ENCODE measurements around the gene DSG4.

The DSG4 gene

DNA sequence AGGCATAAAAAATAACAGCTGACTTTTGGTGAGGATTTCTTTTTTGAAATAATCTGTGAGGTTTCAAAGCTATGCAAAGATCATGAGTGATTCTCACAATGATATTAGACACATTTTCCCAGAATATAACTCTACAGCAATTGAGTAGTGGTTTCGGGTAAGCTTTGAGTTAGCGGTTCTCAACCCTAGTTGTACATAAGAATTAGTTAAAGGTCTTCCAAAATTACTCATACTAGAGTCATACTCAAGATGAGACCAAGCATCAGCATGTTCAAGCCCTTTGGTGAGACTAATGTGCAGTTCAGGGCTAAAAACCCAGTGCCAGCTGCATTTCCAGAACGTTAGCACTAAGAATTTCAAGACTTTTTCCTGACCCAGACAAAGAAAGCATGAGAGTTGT is 31.1 kb downstream of the DSG4 start:
- DNase-seq (ENCODE audit: low read depth in 3 of 3): no peak

DNA sequence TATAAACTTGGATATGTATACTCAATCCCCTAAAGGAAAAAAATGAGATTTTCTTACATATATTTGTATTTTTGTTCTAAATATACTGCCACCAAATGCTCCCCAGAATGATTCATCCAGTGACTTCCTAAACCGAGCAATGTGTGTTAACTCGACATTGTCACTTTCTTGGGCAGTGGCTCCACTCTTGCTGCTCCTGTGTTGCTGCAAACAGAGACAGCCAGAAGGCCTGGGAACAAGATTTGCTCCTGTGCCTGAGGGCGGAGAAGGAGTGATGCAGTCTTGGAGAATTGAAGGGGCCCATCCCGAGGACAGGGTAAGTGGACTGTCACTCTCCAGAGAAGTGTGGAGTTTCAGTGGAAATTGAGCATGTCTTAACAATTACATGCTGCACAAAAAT is 32.7 kb downstream of the DSG4 start:
- no peak for DNase-seq (ENCODE audit: low read depth in 3 of 3)

DNA sequence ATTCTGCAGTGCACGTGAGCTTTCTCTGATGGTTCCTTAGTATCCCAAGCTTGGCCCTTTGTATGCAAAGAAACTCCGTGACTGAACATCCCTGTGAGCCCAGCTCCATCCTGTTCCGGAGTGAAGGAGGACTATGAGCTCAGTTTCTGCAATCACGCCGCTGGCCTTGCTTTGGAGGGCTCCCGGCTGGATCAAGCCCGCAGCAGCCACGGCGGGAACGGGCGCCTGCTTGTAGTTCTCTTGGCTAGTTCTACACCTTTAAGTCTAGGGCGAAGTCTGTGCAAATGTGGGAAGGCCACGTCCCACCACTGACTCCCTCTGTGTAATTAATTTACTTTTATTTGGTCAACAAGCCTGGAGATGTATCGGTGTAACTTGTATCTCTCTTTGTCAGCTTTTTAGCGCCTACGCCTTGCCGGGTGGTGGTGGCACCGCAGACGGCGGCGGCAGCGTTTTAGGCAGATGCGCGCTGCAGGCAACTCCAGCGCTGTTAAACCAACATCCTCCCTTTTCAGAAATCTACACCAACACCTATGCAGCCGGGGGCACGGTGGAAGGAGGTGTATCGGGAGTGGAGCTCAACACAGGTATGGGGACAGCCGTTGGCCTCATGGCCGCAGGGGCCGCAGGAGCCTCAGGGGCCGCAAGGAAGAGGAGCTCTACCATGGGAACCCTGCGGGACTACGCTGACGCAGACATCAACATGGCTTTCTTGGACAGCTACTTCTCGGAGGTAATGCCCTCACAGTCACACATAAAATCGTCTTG is 34.3 kb downstream of the DSG4 start:
- no peak for DNase-seq (ENCODE audit: low read depth in 3 of 3)

DNA sequence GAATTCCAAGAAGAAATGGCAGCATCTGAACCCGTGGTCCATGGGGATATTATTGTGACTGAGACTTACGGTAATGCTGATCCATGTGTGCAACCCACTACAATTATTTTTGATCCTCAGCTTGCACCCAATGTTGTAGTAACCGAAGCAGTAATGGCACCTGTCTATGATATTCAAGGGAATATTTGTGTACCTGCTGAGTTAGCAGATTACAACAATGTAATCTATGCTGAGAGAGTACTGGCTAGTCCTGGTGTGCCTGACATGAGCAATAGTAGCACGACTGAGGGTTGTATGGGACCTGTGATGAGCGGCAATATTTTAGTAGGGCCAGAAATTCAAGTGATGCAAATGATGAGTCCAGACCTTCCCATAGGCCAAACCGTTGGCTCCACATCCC is 36.6 kb downstream of the DSG4 start:
- no peak for DNase-seq (ENCODE audit: low read depth in 3 of 3)

DNA sequence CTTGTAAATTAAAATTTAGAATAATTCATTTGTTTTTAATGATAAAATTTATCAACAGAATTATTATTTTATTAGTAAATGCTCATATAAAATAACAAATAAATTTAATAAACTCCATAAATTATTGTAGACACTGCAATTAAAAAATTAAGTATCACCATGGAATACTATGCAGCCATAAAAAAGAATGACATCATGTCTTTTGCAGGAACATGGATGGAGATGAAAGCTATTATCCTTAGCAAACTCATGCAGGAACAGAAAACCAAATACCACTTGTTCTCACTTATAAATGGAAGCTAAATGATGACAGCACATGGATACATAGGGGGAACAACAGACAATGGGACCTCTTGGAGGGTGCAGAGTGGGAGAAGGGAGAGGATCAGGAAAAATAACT is 41.3 kb downstream of the DSG4 start:
- no peak for DNase-seq (ENCODE audit: low read depth in 3 of 3)

DNA sequence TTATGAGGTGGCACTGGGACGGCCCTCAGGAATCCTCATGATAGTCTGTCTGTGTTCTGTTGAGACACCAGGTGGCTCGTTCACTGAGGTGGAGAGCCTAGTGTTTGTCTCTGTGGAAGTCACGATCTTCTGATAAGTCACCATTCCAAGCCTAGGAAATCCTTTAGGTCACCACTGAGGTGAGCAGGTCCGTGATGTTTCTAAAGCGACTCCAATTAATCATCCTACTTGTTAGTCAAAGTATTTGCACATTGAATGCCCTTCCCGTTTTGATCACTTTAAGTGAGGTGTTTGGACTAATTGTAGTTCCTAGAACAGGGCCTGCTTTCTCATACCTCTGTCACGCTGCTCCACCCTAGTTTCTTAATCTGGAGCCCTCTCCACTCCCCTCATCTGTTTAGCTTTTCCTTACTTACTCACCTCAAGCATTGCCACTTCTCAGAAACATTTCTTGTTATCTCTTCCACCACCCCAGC is 42.9 kb downstream of the DSG4 start:
- no peak for DNase-seq (ENCODE audit: low read depth in 3 of 3)

DNA sequence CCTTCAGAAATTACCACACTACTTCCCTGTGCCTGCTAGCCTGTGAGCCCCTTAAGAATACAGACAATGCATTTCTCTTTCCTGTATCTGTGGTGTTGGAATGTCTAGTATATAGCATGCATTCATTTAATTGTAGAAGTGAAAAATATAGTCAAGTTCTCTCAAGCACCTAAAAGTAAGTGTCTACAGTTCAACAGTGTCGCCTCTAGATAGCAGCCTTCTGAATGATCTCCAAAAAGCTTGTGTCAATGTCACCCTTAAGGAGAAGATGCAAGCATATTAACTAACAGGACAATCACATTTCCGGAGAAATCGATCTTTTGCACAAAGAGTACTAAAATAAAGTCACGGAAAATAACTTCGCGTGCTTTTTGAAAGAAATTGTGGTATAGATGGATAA is 43.5 kb downstream of the DSG4 start:
- no peak for DNase-seq (ENCODE audit: low read depth in 3 of 3)

DNA sequence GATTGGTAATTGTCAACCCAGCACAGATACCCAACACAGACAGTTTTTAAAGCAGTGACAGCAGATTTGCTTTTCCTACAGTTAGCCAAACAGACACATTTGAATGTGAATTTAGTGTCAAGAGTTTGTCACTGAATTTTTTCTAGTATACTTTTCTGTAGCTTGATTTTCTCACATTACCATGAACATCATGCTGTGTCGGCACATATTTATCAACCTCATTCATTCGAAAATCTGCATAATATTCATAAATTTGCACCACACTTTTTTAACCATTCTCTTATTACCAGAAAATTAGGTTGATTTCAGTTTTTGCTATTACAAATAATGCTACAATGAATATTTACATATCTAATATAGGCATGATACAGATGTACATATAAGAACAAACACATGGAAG is 43.9 kb downstream of the DSG4 start:
- DNase-seq (ENCODE audit: low read depth in 3 of 3): no peak

DNA sequence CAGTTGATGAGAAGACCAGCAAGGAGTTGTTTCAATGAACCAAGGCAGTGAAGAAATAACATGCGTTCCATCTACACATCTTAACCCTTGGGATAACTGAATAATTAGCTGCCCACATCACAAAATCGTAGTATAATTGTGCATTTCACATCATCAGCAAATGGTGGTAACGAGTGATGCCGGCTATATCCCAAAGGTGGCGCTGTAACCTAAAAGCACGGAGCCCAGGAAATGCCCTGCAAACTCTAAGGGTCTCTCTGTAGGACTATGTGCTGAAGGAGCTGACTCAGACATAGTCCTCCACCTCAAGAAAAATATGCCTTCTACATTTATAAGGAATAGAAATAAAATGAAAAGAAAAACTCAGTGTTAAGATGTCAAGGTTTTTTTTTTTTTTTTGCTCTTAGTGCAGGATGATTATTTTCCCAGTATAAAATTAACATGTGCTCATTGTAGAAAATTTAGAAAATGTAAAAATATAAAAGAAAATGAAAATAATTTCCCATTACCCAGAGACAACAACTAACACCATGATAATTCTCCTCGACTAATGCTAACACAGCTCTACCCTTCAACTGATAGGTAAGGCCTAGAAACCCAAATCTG is 47.9 kb downstream of the DSG4 start:
- DNase-seq (ENCODE audit: low read depth in 3 of 3): no peak

DNA sequence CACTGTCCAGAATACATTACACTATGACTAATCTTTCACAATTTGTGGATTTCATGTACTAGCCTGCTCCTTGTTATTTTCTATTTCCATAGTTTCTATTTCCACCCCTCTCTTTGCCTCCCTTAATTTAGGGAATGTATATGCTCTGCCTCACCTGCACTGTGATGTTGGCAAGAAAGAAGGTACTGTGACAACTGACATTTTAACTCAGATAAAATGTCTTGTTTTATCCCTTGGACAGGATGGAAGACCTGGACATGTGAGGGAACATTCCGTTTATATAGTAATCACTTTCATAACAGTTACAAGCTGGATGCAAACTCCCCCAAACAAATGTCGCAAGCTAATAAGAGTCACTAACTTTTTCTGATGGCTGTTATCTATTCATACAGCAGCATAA is 49.4 kb downstream of the DSG4 start:
- no peak for DNase-seq (ENCODE audit: low read depth in 3 of 3)

DNA sequence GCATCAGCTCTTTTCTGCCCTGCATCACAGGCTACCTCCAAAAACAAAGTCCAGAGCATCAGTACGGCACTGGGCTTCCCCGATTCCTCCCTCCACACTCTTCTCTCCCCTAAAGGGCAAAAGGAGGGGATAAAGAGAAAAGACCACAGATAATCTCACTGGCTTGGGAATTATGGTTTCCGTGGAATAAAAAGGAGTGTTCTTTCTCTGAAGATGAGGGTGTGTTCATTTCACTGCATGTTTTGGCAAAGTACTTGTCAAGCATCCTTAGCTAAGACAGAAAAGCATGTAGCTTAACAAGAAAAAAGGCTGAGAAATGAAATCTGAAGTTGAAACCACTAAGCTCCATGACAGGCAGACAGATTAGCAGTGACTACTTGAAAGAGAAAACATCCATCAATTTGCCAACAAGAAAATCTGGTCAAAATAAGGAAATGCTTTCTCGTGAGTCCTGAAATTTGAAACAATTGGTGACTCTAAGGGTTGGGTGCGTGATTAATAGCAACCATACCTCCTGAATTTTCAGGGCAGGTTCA is 50.4 kb downstream of the DSG4 start:
- DNase-seq (ENCODE audit: low read depth in 3 of 3): no peak

DNA sequence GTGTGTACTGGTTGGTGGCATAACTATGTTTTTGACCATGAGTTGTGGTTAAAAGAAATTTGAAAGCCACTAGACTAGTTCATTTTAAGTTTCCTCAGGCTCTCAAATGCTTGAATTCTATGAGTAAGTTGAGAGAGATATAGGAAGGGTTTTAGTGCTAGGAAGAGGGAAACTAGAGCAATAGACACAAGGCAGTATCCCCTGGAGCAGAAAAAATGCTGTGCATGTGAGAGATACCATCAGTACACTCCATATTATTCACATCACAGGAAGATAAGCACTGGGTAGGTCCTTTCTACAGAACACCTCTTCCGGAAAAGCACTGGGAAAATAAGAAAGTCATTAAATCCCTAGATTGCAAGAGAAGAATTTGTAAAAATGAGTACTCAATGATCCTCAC is 51.6 kb downstream of the DSG4 start:
- DNase-seq (ENCODE audit: low read depth in 3 of 3): no peak

DNA sequence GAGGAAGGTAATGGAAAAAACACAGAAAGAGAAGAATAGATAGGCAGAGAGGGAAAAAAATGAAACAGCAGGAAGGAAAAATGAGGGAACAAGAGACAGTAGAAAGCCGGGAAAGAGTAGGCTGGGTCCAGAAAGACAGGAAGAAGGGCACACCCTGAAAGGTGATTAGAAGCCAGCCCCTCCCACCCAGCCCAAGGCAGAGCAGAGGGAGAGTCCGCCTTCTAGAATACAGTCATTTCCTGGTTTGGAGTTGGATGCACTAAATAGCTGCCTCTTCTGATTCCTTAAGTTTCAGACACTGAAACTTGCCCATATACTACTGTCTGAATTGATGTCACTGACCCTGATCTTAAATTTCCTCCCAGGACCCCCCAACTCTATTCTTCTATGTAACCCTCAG is 53.0 kb downstream of the DSG4 start:
- DNase-seq (ENCODE audit: low read depth in 3 of 3): no peak

DNA sequence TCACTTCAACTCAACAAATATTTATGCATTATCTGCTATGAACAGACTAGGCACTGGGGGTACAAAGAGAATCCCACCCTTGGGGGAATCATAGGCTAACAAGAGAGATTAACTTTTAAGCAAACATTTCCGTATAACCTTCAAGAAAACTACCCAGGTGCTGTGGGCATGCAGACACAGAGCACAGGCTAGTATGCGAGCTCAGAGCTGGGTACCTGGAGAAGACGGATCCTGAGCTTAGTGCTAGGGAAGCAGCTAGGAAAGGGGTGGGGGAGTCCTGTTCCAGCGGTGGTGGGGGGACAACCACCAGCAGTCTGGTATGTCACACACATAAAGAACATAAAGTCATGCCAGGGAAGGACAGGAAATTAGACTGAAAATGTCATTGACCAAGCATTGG is 53.5 kb downstream of the DSG4 start:
- no peak for DNase-seq (ENCODE audit: low read depth in 3 of 3)

DNA sequence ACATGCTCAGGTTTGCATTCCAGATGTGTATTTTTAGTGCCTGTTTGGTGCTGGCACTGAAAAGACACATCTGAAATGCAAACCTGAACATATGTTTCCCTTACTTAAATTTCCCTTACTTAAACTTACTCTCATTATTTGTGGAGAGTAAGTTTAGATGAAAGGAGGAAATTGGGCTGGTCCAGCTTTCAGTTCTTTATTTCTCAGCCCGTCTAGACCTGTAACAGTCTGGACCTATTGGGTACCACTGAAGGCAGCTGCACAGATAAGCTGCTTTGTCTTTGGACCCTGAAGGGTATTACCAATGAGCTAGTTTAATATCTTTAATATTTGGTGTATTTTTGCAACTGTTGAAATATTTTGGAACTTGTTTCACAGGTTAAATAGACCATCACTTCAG is 54.0 kb downstream of the DSG4 start:
- DNase-seq (ENCODE audit: low read depth in 3 of 3): no peak

DNA sequence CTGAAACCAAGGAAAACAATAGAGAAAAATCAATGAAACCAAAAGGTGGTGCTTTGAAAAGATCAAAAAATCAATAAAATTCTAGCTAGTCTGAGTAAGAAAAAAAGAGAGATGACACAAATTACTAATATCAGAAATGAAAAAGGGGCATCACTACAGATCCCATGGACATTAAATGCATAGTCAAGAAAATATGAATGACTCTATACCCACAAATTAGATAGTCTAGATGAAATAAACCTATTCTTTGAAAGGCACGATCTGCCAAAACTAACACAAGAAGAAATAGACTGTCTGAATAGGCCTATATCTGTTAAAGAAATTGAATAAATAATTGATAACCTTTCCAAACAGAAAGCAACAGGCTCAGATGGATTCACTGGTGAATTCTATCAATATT is 55.7 kb downstream of the DSG4 start:
- no peak for DNase-seq (ENCODE audit: low read depth in 3 of 3)

DNA sequence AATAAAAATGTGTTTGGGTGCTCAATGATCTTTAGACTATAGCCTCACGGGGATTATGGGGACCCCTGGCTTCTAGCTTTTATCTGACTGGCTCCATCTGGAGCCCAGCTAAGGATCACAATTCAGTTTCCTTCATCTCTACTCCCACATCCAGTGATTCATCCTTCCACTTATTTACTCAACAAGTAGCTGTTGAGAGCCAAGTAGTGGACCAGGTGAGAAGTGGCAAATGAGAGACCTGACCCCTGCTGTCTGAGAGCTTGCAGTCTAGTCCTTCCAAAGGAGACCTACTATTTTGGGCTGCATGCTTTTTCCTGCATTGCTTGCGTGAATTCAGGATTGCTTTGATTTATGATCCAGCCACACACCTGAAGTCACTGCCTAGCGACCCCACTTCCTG is 60.2 kb downstream of the DSG4 start:
- no peak for DNase-seq (ENCODE audit: low read depth in 3 of 3)

DNA sequence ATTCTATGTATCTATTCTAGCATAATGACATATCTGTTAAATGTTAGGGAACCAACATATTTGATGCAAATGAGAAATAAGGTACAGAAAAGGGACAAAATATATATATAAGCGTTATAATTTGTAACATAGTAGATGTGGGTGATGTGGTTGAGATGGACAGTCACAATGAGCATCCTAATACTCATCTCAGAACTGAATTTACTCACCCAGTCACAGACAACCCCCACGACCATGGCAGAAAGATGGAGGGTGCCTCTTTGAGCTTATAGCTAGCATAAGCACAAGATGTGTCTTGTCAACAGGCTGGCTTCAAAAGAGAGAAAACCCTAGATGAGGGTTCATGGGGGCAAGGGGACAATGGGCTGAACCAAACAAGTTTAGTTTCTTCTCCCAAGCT is 61.8 kb downstream of the DSG4 start:
- DNase-seq (ENCODE audit: low read depth in 3 of 3): no peak

DNA sequence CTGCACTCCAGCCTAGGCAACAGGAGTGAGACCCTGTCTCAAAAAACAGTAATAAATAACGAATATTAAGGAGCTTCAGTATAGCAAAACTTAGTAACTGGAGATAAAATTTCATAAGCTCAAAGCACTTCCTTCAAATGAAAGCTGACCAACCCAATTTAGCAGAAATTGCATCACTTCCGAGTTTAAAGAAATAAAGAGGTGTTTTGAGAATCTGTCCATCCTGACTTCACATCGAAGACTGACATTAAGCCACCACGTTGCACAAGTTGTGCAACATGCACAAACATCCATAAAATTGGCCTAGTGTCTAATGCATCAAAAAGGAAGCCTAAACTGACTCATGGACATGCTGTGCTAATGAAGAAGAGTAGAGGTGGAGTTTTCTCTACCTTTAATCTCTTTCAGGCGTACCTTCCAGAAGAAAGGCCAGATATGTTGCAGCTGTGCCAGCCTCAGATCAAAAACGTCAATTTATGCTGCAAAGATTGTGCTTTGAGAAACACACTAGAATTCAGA is 63.3 kb downstream of the DSG4 start:
- no peak for DNase-seq (ENCODE audit: low read depth in 3 of 3)

DNA sequence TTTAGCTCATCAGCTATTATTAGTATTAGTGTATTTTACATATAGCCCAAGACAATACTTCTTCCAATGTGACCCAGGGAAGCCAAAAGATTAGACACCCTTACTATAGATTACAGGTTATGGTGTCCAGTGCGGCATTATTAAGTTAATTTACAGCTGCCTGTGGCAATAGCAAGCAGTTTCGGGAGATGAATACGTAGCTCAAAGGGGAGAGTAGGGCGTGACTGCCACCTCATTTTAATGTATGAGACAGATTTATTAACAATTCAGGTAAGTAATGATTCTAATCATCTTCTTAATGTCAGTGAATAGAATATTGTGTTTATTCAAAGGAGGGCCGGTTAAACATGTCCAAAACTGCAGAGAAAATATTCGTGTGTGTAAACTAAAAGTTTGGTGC is 64.2 kb downstream of the DSG4 start:
- DNase-seq (ENCODE audit: low read depth in 3 of 3): no peak

DNA sequence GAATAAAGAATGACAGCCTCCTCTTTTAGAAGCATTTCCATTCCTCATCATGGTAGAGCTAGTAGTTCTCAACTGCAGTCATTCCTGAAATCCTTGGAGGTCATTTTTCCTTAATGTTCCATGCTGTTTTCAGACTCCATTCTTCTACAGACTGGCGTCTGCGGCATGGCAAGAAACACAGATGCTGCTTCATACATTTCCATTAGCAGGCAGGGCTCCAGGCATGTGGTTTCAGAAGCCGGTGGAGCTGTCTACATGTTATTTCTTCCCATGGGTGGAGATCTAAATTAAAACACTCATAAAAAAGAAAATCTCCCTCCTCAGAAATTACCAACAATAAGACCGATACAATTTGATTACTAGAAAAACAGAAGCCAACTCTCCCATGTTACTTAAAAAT is 64.9 kb downstream of the DSG4 start:
- no peak for DNase-seq (ENCODE audit: low read depth in 3 of 3)

DNA sequence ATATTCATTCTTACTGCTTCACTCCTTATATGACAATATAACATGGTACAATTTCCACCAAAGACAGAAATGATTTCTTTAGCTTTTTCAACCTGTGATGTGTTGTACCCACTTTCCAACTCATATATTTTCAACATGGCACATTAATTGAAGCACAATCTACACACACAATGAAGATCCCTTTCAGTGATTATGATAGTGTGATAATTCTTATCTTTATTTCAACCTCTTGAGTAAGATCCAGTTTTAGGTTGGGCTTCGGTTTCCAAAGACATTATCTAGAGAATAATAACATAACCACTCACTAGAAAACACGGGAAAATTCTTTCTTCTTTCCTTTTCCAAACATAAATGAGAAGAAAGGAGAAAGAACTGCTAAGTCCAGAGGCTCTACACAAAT is 67.6 kb downstream of the DSG4 start:
- no peak for DNase-seq (ENCODE audit: low read depth in 3 of 3)

DNA sequence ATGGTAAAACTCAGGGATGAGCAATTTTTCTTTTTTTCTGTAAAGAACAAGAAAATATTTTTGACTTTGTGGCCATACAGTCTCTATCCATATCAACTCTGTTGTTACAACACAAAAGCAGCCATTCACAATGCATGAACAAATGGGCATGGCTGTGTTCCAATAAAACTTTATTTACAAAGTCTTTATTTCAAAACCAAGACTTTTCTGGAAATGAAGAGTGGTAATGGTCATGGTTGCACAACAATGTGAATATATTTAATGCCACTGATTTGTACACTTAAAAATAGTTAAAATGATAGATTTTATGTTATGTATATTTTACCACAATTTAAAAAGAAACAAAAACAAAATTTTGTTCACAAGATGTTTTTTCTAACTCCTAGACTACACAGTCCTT is 69.3 kb downstream of the DSG4 start:
- DNase-seq (ENCODE audit: low read depth in 3 of 3): no peak
